NB4 (cell line): Measurements from ENCODE around the gene OPRL1.
A peak's percentile ranks its signal among the peaks of the same experiment; 100 is the strongest.
"Not testable (repeated sequence)": the region's sequence is repeated elsewhere in the genome, so short reads cannot be mapped to it uniquely, and the experiment has no call there.

ENCODE experiments used
- DNase-seq: peaks from one replicate; pipeline ENCODE4 v3.0.0; 2010; ENCODE audit warnings: low read depth
- H3K4me3 ChIP-seq: one replicate; pipeline ENCODE4 v1.5.1; 2011; ENCODE audit warnings: mild to moderate bottlenecking, low read depth, low read length, moderate library complexity
- MYC ChIP-seq: IDR thresholded peaks from 2 replicates; pipeline ENCODE4 v1.6.1; 2011; ENCODE audit warnings: low read depth, low read length
- POLR2A ChIP-seq: IDR thresholded peaks from 2 replicates; pipeline ENCODE4 v1.6.1; 2011; ENCODE audit warnings: mild to moderate bottlenecking; ENCODE audit not compliant: insufficient read length; ENCODE audit errors: extremely low read depth
- TF ChIP-seq, protein P1 (sequence below): IDR thresholded peaks from one replicate; pipeline ENCODE4 v1.5.1; 2012; ENCODE audit warnings: low read depth, low read length
- TF ChIP-seq, protein P2 (sequence below): IDR thresholded peaks from 2 replicates; pipeline ENCODE4 v1.6.1; 2011; ENCODE audit warnings: low read depth, low read length

OPRL1 gene

DNA sequence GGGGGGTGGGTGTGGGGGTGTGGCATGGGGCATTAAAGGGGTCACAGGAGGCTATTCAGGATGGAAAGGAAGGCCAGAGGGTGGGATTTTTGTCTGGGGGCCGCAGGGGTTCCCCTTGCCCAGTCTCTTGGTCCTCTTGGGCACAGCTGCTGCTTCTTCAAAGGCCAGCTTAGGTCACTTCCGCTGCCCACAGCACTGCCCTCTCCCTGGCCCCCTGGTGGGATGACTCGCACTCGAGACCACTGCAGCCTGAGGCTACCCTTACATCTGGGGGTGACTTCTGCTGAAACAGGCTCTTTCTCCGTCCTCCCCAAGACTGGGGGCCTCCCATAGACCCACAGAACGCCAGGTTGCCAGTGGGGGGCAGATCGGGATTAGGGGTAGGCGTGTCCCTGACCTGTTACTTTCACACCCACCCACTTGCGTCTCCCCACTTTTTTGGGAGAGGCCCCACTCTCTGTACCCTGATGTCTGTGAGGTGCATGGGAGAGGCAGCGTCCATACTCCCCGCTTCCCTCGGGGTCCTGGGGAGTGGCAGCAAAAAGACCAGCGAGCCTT is 3.0 kb downstream of the OPRL1 start:
- H3K4me3 ChIP-seq, result peak overlapping the region; percentile 13
- no peak for DNase-seq
- TF ChIP-seq, protein P1, sequence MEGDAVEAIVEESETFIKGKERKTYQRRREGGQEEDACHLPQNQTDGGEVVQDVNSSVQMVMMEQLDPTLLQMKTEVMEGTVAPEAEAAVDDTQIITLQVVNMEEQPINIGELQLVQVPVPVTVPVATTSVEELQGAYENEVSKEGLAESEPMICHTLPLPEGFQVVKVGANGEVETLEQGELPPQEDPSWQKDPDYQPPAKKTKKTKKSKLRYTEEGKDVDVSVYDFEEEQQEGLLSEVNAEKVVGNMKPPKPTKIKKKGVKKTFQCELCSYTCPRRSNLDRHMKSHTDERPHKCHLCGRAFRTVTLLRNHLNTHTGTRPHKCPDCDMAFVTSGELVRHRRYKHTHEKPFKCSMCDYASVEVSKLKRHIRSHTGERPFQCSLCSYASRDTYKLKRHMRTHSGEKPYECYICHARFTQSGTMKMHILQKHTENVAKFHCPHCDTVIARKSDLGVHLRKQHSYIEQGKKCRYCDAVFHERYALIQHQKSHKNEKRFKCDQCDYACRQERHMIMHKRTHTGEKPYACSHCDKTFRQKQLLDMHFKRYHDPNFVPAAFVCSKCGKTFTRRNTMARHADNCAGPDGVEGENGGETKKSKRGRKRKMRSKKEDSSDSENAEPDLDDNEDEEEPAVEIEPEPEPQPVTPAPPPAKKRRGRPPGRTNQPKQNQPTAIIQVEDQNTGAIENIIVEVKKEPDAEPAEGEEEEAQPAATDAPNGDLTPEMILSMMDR, result peak; percentile 2
- TF ChIP-seq, protein P2, sequence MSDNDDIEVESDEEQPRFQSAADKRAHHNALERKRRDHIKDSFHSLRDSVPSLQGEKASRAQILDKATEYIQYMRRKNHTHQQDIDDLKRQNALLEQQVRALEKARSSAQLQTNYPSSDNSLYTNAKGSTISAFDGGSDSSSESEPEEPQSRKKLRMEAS, result no peak

DNA sequence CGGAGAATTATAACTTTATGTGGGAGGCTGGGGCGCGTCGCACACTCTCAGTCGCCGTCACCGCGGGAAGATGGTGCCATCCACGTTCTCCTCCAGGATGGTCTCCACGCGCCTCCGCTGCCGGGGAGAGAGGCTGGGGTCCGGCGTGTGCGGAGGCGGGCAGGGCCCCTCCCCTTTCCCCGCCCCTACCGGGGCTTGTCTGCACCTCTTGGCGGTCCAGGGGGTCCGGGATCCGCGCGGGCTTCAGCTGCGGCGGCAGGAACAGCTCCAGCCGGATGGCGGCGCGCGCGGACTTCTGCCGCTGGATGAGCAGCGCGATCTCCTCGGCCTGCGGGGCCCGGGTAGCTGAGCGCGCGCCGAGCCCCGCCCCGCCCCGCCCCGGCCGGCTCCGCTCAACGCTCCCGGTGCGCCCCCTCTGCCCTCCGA is 3.5 kb downstream of the OPRL1 start:
- H3K4me3 ChIP-seq, result peak overlapping the region; percentile 13
- TF ChIP-seq, protein P2, result no peak
- TF ChIP-seq, protein P1, result peak; percentile 65
- TF ChIP-seq MYC (peak; percentile 29; the same call in 1 of the 2 replicates), POLR2A (no peak)
- DNase-seq, result peak; percentile 89

DNA sequence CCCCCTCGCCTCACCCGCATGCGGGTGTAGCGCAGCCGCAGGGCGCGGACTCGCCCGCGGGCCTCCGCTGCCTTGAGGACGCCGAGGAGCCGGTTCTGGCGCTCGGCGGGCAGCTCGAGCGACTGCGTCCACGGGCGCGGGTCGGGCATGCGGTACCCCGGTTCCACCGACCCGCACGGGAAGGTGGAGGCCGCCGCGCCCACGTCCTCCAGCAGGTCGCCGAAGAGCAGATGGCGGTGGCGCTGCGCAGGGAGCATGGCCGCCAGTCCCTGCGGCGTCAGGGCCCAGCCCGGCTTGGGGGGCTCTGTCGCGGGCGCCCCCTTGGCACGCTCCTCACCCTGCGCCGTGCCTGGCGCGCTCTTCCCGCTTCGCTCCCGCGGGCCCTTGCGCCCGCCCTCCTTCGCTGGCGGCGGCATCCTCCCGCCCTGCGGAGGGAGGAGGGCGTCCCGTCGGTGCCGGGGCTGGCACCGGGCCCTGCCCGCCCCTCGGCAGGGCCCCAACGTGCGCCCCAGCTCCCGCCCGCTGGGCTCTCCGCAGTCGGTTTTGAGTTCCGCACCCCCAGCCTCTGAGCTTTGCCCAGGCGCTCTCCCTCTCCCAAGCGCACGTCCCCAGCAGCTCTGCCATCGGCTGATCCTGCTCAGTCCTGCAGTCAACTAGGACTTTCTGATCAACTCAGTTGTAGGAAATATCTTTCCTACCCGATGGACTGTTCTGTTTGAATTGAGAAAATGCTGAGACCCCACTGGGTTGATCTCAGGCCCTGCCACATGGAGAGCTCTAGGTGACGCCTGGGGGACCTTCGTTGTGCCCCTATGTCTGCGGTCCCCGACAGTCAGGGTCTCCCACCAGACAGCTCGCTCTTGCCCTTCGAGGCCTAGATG is 4.2 kb downstream of the OPRL1 start, which contains the start of gene LKAAEAR1:
TSS of gene LKAAEAR1 (minus strand) at position 595 of the 881 bp plus-strand sequence. CDS start at position 416, 179 bp downstream.
- DNase-seq, result no peak
- TF ChIP-seq POLR2A (no peak), MYC (no peak)
- TF ChIP-seq, protein P1, result no peak
- TF ChIP-seq, protein P2, result no peak
- peak within 1 kb of the TSS; percentile 13 for H3K4me3 ChIP-seq

DNA sequence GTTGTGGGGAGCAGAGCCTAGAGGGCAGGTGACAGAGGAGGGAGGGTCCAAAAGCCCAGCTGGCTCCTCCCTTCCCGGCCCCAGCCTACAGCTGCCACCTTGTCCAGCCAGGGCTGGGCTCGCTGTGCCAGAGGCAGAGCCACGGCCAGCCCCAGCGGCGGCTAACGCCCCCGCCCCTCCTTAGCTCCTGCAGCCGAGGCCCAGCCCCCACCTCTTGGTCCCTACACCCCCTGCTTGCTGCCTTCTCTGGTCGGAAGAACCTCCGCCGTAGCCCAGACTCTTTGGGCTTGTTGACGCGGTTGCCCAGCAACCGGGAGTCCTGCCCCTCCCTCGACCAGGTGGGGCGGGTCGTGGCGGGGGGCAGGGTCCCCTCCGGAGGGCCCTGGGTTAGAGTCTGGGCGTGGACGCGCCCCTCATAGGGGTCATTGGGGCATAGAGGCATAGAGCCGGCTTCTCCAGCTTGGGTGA is 4.8 kb downstream of the OPRL1 start:
- H3K4me3 ChIP-seq, result no peak overlapping the region
- no peak for DNase-seq
- TF ChIP-seq, protein P1, result no peak
- TF ChIP-seq, protein P2, result no peak
- TF ChIP-seq POLR2A (no peak), MYC (no peak)

DNA sequence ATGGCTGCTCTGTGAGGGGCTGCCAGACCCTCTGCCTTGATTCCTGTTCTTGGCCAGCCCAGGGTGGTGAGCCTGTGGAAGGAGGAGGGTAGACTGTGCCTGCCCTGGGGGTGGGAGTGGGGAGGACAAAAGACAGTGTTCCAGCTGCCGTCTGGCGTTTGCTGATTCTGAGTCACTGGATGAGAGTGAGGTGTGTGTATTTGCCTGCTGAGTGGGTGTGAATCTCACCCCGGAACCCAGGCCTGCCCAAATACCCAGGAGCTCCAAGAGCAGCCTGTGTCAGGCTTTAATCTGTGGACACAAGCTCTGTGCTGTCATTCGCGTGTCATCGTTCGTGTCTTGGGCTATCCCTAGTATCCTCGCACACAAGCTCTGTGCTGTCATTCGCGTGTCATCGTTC is 6.9 kb downstream of the OPRL1 start:
- no peak for DNase-seq
- TF ChIP-seq MYC, result no peak
- TF ChIP-seq, protein P2, result no peak
- TF ChIP-seq, protein P1, result no peak
- TF ChIP-seq POLR2A, result no peak
- H3K4me3 ChIP-seq, result no peak overlapping the region

DNA sequence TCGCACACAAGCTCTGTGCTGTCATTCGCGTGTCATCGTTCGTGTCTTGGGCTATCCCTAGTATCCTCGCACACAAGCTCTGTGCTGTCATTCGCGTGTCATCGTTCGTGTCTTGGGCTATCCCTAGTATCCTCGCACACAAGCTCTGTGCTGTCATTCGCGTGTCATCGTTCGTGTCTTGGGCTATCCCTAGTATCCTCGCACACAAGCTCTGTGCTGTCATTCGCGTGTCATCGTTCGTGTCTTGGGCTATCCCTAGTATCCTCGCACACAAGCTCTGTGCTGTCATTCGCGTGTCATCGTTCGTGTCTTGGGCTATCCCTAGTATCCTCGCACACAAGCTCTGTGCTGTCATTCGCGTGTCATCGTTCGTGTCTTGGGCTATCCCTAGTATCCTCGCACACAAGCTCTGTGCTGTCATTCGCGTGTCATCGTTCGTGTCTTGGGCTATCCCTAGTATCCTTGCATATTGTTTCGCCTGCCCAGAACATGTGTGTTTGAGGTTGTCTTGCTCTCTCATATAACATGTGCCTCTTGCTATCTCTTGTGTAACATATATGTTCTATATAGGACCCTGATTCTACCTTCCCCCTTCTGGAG is 7.4 kb downstream of the OPRL1 start:
- H3K4me3 ChIP-seq, result not testable (repeated sequence)

DNA sequence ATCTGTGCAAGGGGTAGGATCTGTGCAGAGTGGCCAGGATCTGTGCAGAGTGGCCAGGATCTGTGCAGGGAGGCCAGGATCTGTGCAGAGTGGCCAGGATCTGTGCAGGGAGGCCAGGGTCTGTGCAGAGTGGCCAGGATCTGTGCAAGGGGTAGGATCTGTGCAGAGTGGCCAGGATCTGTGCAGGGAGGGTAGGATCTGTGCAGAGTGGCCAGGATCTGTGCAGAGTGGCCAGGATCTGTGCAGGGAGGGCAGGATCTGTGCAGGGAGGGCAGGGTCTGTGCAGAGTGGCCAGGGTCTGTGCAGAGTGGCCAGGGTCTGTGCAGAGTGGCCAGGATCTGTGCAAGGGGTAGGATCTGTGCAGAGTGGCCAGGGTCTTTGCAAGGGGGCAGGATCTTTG is 8.7 kb downstream of the OPRL1 start:
- DNase-seq, H3K4me3 ChIP-seq: not testable (repeated sequence)

More for the DNA sequence above, 7.4 kb downstream of the OPRL1 start:
- not testable (repeated sequence) for DNase-seq
